T-helper 2 cell treated with Interferon-gamma antibody and Interleukin-4, amounts not matched to agents 5 μg/mL and 100 μg/mL, for 36 hours (primary cell): ENCODE measurements around the gene POLR2J2.
A peak's percentile ranks its signal among the peaks of the same experiment; 100 is the strongest.
"Not testable (repeated sequence)": the region's sequence is repeated elsewhere in the genome, so short reads cannot be mapped to it uniquely, and the experiment has no call there.

Source experiments
- DNase-seq: peaks from one replicate; pipeline ENCODE4 v3.0.0; 2021; ENCODE audit warnings: low spot score
- H3K27ac Mint-ChIP-seq: one replicate; pipeline ENCODE4 v1.8.0; 2021; ENCODE audit warnings: mild to moderate bottlenecking, mixed read lengths
- H3K27me3 Mint-ChIP-seq: one replicate; pipeline ENCODE4 v1.8.0; 2021; ENCODE audit warnings: low read depth, mixed read lengths
- H3K36me3 Mint-ChIP-seq: one replicate; pipeline ENCODE4 v1.8.0; 2021; ENCODE audit warnings: low read depth, mixed read lengths
- H3K4me1 Mint-ChIP-seq: one replicate; pipeline ENCODE4 v1.8.0; 2021; ENCODE audit warnings: low read depth, mixed read lengths
- H3K4me3 Mint-ChIP-seq: one replicate; pipeline ENCODE4 v1.8.0; 2022; ENCODE audit warnings: mild to moderate bottlenecking, moderate library complexity, mixed read lengths
- H3K9me3 Mint-ChIP-seq: one replicate; pipeline ENCODE4 v1.8.0; 2021; ENCODE audit warnings: mixed read lengths

Gene POLR2J2

GRCh38 chr7:102689436-102690282, 18.2 kb upstream of the POLR2J2 start:
- H3K36me3 Mint-ChIP-seq, H3K27me3 Mint-ChIP-seq, DNase-seq, H3K4me3 Mint-ChIP-seq, H3K4me1 Mint-ChIP-seq, H3K27ac Mint-ChIP-seq, H3K9me3 Mint-ChIP-seq: not testable (repeated sequence)

DNA sequence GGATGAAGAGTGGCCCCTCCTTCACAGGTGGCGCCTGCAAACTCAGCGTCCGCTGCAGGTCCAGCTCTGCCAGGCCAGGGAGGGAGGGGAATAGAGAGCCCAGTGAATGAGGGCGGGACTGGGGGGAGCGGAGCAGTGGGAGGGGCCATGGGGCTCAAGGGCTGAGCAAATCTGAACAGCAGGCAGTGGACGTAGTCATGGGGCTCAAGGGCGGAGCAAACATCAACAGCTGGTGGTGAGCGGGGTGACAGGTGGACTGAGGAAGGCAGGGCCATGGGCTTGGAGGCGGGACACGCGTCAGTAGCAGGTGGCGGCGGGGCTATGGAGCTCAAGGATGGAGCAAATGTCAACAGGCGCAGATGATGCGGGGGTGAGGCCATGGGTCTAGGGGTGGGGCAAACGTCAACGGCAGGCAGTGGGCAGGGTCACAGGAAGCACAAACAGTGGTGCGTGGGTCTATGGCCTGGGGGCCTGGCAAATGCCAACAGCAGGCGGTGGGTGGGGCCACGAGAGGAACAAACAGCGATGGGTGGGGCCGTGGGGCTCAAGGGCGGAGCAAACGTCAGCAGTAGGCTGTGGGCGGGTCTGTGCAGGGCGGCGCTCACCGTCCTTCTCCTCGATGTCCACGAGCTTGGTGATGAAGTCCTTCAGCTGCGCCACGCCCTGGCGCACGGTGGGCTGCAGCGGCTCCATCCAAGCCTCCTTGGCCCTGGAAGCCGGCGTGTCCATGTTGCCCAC, 17.0 kb upstream of the POLR2J2 start:
- DNase-seq, H3K4me3 Mint-ChIP-seq, H3K36me3 Mint-ChIP-seq, H3K27me3 Mint-ChIP-seq, H3K27ac Mint-ChIP-seq, H3K9me3 Mint-ChIP-seq, H3K4me1 Mint-ChIP-seq: not testable (repeated sequence)

GRCh38 chr7:102682560-102682959, 11.1 kb upstream of the POLR2J2 start:
- not testable (repeated sequence) for H3K27ac Mint-ChIP-seq, H3K36me3 Mint-ChIP-seq, H3K27me3 Mint-ChIP-seq, H3K4me3 Mint-ChIP-seq, H3K9me3 Mint-ChIP-seq, H3K4me1 Mint-ChIP-seq, DNase-seq

GRCh38 chr7:102680780-102681179, 9.3 kb upstream of the POLR2J2 start:
- not testable (repeated sequence) for H3K4me3 Mint-ChIP-seq, H3K36me3 Mint-ChIP-seq

DNA sequence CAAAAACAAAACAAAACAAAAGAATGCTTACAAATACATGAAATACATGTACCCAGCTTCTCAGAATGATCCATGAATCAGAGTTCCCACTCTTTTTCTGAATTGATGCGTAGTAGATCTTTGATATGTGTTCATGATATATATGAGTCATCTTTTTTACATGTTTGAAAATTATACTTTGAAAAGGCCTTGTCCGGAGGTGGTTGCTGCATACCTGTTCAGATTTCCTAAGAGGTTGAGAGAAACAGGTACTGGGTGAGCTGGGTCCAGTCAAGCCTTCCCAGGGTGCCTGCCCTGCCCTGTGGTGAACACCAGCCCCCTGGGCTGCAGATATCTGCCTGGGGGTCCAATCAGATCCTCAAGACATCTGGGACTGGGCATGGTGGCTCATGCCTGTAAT, 4.1 kb upstream of the POLR2J2 start:
- not testable (repeated sequence) for H3K4me3 Mint-ChIP-seq, H3K4me1 Mint-ChIP-seq, H3K36me3 Mint-ChIP-seq, H3K27ac Mint-ChIP-seq, H3K27me3 Mint-ChIP-seq, H3K9me3 Mint-ChIP-seq
- peak; percentile 33 for DNase-seq

More at GRCh38 chr7:102680780-102681179, 9.3 kb upstream of the POLR2J2 start:
- not testable (repeated sequence) for H3K27ac Mint-ChIP-seq, H3K4me1 Mint-ChIP-seq, H3K27me3 Mint-ChIP-seq, H3K9me3 Mint-ChIP-seq, DNase-seq

DNA sequence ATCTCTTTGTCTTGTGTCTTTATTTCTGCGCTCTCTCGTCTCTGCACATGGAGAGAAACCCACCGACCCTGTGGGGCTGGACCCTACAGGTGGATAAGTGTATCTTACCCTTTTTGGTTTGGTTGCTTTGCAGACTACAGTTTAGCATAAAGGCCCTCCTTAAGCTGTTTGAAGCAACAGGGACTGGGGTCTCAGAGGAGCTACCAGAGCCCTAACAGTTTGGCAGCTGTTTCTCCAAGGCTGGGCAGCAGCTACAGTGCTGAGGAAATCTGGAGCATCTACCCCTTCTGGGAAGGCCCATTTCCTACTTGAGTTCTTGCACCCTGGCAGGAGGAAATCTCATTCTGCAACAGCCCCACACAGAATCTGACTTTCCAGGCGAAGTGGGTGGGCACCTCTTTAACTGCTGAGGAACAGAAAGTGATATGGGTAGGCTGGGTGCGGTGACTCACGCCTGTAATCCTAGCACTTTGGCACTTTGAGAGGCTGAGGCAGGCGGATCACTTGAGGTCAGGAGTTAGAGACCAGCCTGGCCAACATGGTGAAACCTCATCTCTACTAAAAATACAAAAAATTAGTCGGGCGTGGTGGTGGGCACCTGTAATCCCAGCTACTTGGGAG, 2.1 kb upstream of the POLR2J2 start:
- not testable (repeated sequence) for H3K27me3 Mint-ChIP-seq, DNase-seq, H3K9me3 Mint-ChIP-seq, H3K4me1 Mint-ChIP-seq, H3K27ac Mint-ChIP-seq, H3K36me3 Mint-ChIP-seq, H3K4me3 Mint-ChIP-seq

DNA sequence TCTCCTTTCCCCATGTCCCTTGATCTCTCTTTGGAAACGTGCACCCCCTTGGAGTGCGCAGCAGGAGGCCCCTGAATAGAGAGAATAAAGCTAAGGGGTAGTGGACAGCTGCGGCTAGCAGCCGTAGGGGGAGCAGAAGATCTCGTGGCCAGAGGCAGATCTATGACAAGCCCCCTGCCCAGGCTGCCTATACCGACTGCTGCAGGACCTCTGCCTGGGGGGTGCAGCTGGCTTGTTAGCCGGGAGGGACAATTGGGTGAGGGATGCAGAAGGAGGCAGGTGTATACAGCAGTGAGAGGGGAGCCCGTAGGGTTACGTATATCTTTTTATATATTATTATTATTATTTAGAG, 469 bp upstream of the POLR2J2 start:
- not testable (repeated sequence) for H3K36me3 Mint-ChIP-seq, H3K27me3 Mint-ChIP-seq, H3K27ac Mint-ChIP-seq, H3K9me3 Mint-ChIP-seq, H3K4me3 Mint-ChIP-seq, H3K4me1 Mint-ChIP-seq, DNase-seq

DNA sequence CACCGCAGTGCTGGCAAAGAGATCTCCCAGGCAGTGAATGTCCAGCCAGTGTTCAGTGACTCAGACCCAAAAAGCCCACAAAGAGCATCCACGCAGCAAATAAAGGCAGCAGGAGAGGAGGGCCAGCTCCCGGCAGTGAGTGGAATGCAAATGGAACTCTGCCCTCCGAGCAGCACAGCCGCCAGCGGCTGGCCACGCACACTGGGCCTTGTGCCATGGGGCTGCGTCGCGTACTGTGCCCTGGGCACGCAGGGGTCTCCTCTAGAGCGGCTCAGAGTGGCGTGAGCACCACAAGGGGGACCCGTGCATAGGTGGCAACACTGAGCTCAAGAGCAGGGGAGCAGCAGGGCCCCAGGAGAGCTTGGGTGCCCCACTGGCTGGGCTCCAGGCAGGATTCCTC, 3.9 kb downstream of the POLR2J2 start:
- H3K27ac Mint-ChIP-seq, H3K27me3 Mint-ChIP-seq, H3K4me3 Mint-ChIP-seq, DNase-seq, H3K9me3 Mint-ChIP-seq, H3K36me3 Mint-ChIP-seq, H3K4me1 Mint-ChIP-seq: not testable (repeated sequence)

- H3K36me3 Mint-ChIP-seq, H3K27me3 Mint-ChIP-seq, H3K9me3 Mint-ChIP-seq, DNase-seq, H3K4me3 Mint-ChIP-seq, H3K27ac Mint-ChIP-seq, H3K4me1 Mint-ChIP-seq: not testable (repeated sequence)
These were observed 4.6 kb downstream of the POLR2J2 start for GRCh38 chr7:102666850-102667249.

DNA sequence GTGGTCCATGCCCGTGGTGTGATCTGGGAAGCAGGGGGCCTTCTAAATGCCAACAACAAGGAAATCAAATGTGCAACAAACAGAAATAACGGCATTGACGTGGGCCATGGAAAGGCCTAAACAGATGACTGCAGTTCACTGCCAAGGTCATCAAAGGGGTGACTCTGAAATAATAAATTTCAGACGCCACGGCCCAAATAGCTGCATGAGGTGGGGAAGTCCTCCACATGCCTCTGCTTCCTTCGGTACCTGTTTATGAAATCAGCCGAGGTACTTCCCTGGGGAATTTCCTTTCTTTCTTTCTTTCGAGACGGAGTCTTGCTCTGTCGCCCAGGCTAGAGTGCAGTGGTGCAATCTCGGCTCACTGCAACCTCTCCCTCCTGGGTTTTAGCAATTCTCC, 6.7 kb downstream of the POLR2J2 start:
- DNase-seq, H3K9me3 Mint-ChIP-seq, H3K27ac Mint-ChIP-seq, H3K4me3 Mint-ChIP-seq, H3K36me3 Mint-ChIP-seq, H3K27me3 Mint-ChIP-seq, H3K4me1 Mint-ChIP-seq: not testable (repeated sequence)

DNA sequence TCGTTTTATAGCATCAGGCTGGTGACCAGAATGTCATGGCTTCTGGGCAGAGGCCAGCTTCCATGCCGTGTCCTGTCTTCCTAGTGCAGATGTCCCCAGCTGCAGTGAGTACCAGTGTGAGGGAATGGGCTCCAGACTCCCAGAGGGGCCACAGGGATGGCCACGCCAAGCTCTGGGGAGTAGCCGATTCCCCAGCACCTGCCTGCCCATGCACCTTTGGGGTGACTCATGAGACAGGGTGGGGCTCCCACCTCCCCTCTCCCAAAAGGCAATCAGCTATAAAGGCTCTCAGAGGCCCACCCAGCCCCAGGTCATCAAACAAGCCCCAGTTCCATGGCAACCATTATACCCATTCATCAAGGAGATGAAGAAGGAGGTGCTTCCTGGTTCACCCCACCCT, 21.5 kb downstream of the POLR2J2 start, which contains the start of gene SPDYE2B:
Gene SPDYE2B, plus strand, starts transcription at position 396 of the 400 bp plus-strand sequence. CDS start 2,030 bp downstream, outside the sequence.
- not testable (repeated sequence) for H3K4me1 Mint-ChIP-seq, H3K4me3 Mint-ChIP-seq, H3K27ac Mint-ChIP-seq, H3K9me3 Mint-ChIP-seq, H3K36me3 Mint-ChIP-seq, H3K27me3 Mint-ChIP-seq, DNase-seq

DNA sequence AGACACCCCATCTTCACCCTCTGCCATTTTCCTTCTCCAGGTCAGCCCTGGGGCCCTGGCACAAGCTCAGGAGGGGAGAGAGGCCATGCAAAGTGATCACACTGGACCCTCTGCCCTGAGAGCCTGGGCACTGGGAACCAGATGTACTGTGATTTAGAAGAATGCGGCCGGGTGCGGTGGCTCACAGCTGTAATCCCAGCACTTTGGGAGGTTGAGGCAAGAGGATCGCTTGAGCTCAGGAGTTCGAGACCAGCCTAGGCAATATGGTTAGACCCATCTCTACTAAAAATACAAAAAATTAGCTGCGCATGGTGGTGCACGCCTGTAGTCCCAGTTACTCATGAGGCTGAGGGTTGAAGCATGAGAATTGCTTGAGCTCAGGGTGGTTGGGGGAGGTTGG, 23.6 kb downstream of the POLR2J2 start:
- not testable (repeated sequence) for DNase-seq, H3K36me3 Mint-ChIP-seq, H3K9me3 Mint-ChIP-seq, H3K27ac Mint-ChIP-seq, H3K4me1 Mint-ChIP-seq, H3K27me3 Mint-ChIP-seq, H3K4me3 Mint-ChIP-seq

DNA sequence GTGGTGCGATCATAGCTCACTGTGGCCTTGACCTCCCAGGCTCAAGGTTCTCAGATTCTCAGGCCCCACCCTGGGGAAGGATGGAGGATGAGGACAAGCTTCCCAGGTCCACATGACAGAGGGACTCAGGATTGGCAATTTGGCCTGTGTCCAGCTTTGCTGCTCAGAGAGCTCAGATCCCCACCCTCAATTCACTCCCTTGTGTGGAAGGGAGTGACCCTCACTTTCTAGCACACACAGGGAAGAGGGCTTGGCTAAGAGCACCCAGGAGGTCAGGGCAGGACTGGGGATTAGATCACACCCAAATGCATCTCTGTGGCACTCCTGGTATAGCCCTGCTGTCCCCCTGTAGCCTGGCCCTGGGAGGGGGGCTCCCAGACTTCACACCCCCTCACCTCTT, 28.1 kb downstream of the POLR2J2 start:
- not testable (repeated sequence) for H3K27me3 Mint-ChIP-seq, H3K27ac Mint-ChIP-seq, H3K9me3 Mint-ChIP-seq, H3K4me1 Mint-ChIP-seq, H3K4me3 Mint-ChIP-seq, DNase-seq, H3K36me3 Mint-ChIP-seq

DNA sequence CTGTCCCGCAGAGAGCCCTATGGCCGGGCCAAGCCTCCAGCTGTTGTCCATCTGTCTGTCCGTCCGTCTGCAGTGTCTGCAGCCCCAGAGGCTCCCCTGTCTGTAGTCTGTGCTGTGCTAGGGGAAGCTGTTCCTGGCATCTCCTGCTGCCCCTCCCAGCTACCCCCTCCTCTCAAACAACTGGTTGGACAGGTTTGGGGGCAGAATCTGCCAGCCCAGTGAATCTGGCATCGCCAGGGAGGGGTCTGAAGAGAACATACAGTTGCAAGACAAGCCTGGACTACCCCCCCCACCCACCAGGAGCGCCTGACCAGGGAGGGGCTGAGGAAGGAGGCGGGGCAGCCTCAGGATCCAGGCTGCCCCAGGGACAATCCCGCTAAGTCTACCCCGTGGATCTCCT, 28.8 kb downstream of the POLR2J2 start, which contains the start of gene UPK3BL1:
Gene UPK3BL1, minus strand, starts transcription at position 101 of the 400 bp plus-strand sequence. Its CDS starts 50 bp downstream, at position 51.
- H3K27ac Mint-ChIP-seq, H3K4me1 Mint-ChIP-seq, H3K36me3 Mint-ChIP-seq, H3K9me3 Mint-ChIP-seq, DNase-seq, H3K4me3 Mint-ChIP-seq, H3K27me3 Mint-ChIP-seq: not testable (repeated sequence)
